Tibial nerve (tissue), 4 donors: Measurements from ENCODE around the gene UNC93A.

Source experiments
- CTCF ChIP-seq, 5 experiments: fragments of 200-600 bp in 3 of 5; fragments of 450-650 bp in 2 of 5; sonication (generic) in 3 of 5; IDR thresholded peaks; one replicate each; pipeline ENCODE4 v1.5.1; 2016 to 2019; ENCODE audit warnings: antibody characterized with exemption in 5 of 5, mild to moderate bottlenecking in 3 of 5, moderate library complexity in 2 of 5
- EP300 ChIP-seq, 2 donors: sonication (generic); formaldehyde crosslinking; IDR thresholded peaks; one replicate each; pipeline ENCODE4 v1.6.1; 2017; ENCODE audit warnings: antibody characterized with exemption in 2 of 2, mild to moderate bottlenecking in 1 of 2
- POLR2A ChIP-seq, 2 donors: fragments of 450-650 bp; IDR thresholded peaks; one replicate each; pipeline ENCODE4 v1.6.1; 2017; ENCODE audit warnings: antibody characterized with exemption in 2 of 2, mild to moderate bottlenecking in 2 of 2, moderate library complexity in 2 of 2

GRCh38 chr6:167258646-167259045, 32.5 kb upstream of the UNC93A start:
- TF ChIP-seq CTCF (IDR thresholded peaks at IDR 0.05) (no peak), POLR2A (IDR thresholded peaks at IDR 0.05) (no peak), EP300 (IDR thresholded peaks at IDR 0.05) (no peak)
